CD4-positive, alpha-beta T cell treated with Interleukin-1 beta for 1 hour (primary cell): ENCODE measurements around the gene RASEF.
"Not testable (repeated sequence)": the region's sequence is repeated elsewhere in the genome, so short reads cannot be mapped to it uniquely, and the experiment has no call there.

Experiments
- DNase-seq, 2 donors: peaks; one replicate each; pipeline ENCODE4 v3.0.0-alpha.2; 2020 to 2022

Gene RASEF

GRCh38 chr9:83062651-83063527, at the start of gene RASEF:
Gene RASEF (minus strand): TSS chr9:83063142. CDS start chr9:83062867, 275 bp downstream.
- DNase-seq: no peak

GRCh38 chr9:83111169-83111568, 48.2 kb upstream of the RASEF start:
- DNase-seq: no peak

- no peak for DNase-seq
These were observed 46.4 kb upstream of the RASEF start for GRCh38 chr9:83109296-83109695.

GRCh38 chr9:83108208-83108607, 45.3 kb upstream of the RASEF start:
- no peak for DNase-seq

GRCh38 chr9:83106772-83107171, 43.8 kb upstream of the RASEF start:
- no peak for DNase-seq

GRCh38 chr9:83106263-83106662, 43.3 kb upstream of the RASEF start:
- no peak for DNase-seq

GRCh38 chr9:83097633-83098032, 34.7 kb upstream of the RASEF start:
- DNase-seq: no peak

GRCh38 chr9:83093311-83093710, 30.4 kb upstream of the RASEF start:
- DNase-seq: not testable (repeated sequence)

GRCh38 chr9:83081846-83082245, 18.9 kb upstream of the RASEF start:
- DNase-seq: no peak

- no peak for DNase-seq
These were observed 18.1 kb upstream of the RASEF start for GRCh38 chr9:83081010-83081409.

GRCh38 chr9:83075932-83076331, 13.0 kb upstream of the RASEF start:
- not testable (repeated sequence) for DNase-seq

GRCh38 chr9:83072498-83072897, 9.6 kb upstream of the RASEF start:
- DNase-seq: not testable (repeated sequence)

- no peak for DNase-seq
These were observed 8.7 kb upstream of the RASEF start for GRCh38 chr9:83071626-83072025.

- DNase-seq: no peak
These were observed 7.3 kb upstream of the RASEF start for GRCh38 chr9:83070261-83070660.

GRCh38 chr9:83069651-83070050, 6.7 kb upstream of the RASEF start:
- no peak for DNase-seq

GRCh38 chr9:83068414-83068813, 5.5 kb upstream of the RASEF start:
- DNase-seq: no peak

- DNase-seq: no peak
These were observed 4.6 kb upstream of the RASEF start for GRCh38 chr9:83067579-83067978.

- DNase-seq: no peak
These were observed 3.8 kb upstream of the RASEF start for GRCh38 chr9:83066771-83067170.

- no peak for DNase-seq
These were observed 2.3 kb upstream of the RASEF start for GRCh38 chr9:83065233-83065632.

- no peak for DNase-seq
These were observed 822 bp downstream of the RASEF start for GRCh38 chr9:83061990-83062650.

GRCh38 chr9:83061036-83061435, 1.9 kb downstream of the RASEF start:
- no peak for DNase-seq

- DNase-seq: no peak
These were observed 2.4 kb downstream of the RASEF start for GRCh38 chr9:83060556-83060955.

- DNase-seq: no peak
These were observed 3.5 kb downstream of the RASEF start for GRCh38 chr9:83059417-83059816.

- no peak for DNase-seq
These were observed 6.0 kb downstream of the RASEF start for GRCh38 chr9:83056911-83057310.
